HEK293 (cell line): ENCODE measurements around the gene PPEF1.

Experiments
- GLIS2 ChIP-seq: fragments of 450-650 bp; formaldehyde crosslinking; IDR thresholded peaks from 2 replicates; pipeline ENCODE4 v1.5.1; 2016; ENCODE audit warnings: missing biosample characterization, missing genetic modification characterization
- KLF7 ChIP-seq: fragments of 450-650 bp; formaldehyde crosslinking; IDR thresholded peaks from 2 replicates; pipeline ENCODE4 v1.5.1; 2016; ENCODE audit warnings: missing biosample characterization, missing genetic modification characterization, borderline replicate concordance
- KLF9 ChIP-seq: fragments of 450-650 bp; formaldehyde crosslinking; IDR thresholded peaks from 2 replicates; pipeline ENCODE4 v1.5.1; 2016; ENCODE audit warnings: missing biosample characterization, missing genetic modification characterization, low read depth
- SCRT2 ChIP-seq: fragments of 450-650 bp; formaldehyde crosslinking; IDR thresholded peaks from 2 replicates; pipeline ENCODE4 v1.5.1; 2016; ENCODE audit warnings: missing biosample characterization, missing genetic modification characterization
- SP3 ChIP-seq: fragments of 450-650 bp; formaldehyde crosslinking; IDR thresholded peaks from 2 replicates; pipeline ENCODE4 v1.5.1; 2016; ENCODE audit warnings: missing biosample characterization, missing genetic modification characterization
- TRIM28 ChIP-seq: IDR thresholded peaks from 2 replicates; pipeline ENCODE4 v1.6.1; 2011; ENCODE audit warnings: low read length, control low read depth, borderline replicate concordance
- YY2 ChIP-seq: fragments of 450-650 bp; formaldehyde crosslinking; IDR thresholded peaks from 2 replicates; pipeline ENCODE4 v1.5.1; 2016; ENCODE audit warnings: missing biosample characterization, missing genetic modification characterization
- ZBTB17 ChIP-seq: fragments of 450-650 bp; formaldehyde crosslinking; IDR thresholded peaks from 2 replicates; pipeline ENCODE4 v1.5.1; 2016; ENCODE audit warnings: missing biosample characterization, missing genetic modification characterization
- ZFHX2 ChIP-seq: fragments of 450-650 bp; formaldehyde crosslinking; conservative IDR thresholded peaks from 2 replicates; pipeline ENCODE4 v1.5.1; 2016; ENCODE audit warnings: missing biosample characterization, missing genetic modification characterization
- ZNF335 ChIP-seq: fragments of 450-650 bp; formaldehyde crosslinking; conservative IDR thresholded peaks from 2 replicates; pipeline ENCODE4 v1.5.1; 2016; ENCODE audit warnings: missing biosample characterization, missing genetic modification characterization
- ZNF404 ChIP-seq: fragments of 450-650 bp; formaldehyde crosslinking; IDR thresholded peaks from 2 replicates; pipeline ENCODE4 v1.5.1; 2017; ENCODE audit warnings: missing biosample characterization, missing genetic modification characterization
- ZNF426 ChIP-seq: fragments of 450-650 bp; formaldehyde crosslinking; IDR thresholded peaks from 2 replicates; pipeline ENCODE4 v1.5.1; 2017; ENCODE audit warnings: missing biosample characterization, missing genetic modification characterization, mild to moderate bottlenecking, inconsistent platforms, moderate library complexity
- ZNF510 ChIP-seq: fragments of 450-650 bp; formaldehyde crosslinking; IDR thresholded peaks from 2 replicates; pipeline ENCODE4 v1.5.1; 2018; ENCODE audit warnings: mild to moderate bottlenecking, missing genetic modification characterization, missing biosample characterization; ENCODE audit not compliant: insufficient replicate concordance
- ZNF558 ChIP-seq: fragments of 450-650 bp; formaldehyde crosslinking; IDR thresholded peaks from 2 replicates; pipeline ENCODE4 v1.5.1; 2016; ENCODE audit warnings: missing biosample characterization, missing genetic modification characterization
- ZNF624 ChIP-seq: fragments of 450-650 bp; formaldehyde crosslinking; IDR thresholded peaks from 2 replicates; pipeline ENCODE4 v1.5.1; 2017; ENCODE audit warnings: missing biosample characterization, missing genetic modification characterization
- ZNF660 ChIP-seq: fragments of 450-650 bp; IDR thresholded peaks from 2 replicates; pipeline ENCODE4 v1.5.1; 2018; ENCODE audit warnings: missing biosample characterization, mild to moderate bottlenecking, missing genetic modification characterization
- ZNF664 ChIP-seq: fragments of 450-650 bp; formaldehyde crosslinking; IDR thresholded peaks from 2 replicates; pipeline ENCODE4 v1.5.1; 2016; ENCODE audit warnings: missing biosample characterization, missing genetic modification characterization
- ZNF670 ChIP-seq: fragments of 450-650 bp; formaldehyde crosslinking; IDR thresholded peaks from 2 replicates; pipeline ENCODE4 v1.5.1; 2016; ENCODE audit warnings: missing biosample characterization, missing genetic modification characterization, low read depth
- ZNF785 ChIP-seq: fragments of 450-650 bp; formaldehyde crosslinking; IDR thresholded peaks from 2 replicates; pipeline ENCODE4 v1.5.1; 2016; ENCODE audit warnings: missing biosample characterization, missing genetic modification characterization
- ZNF791 ChIP-seq: fragments of 450-650 bp; formaldehyde crosslinking; IDR thresholded peaks from 2 replicates; pipeline ENCODE4 v1.5.1; 2016; ENCODE audit warnings: missing biosample characterization, missing genetic modification characterization
- ZNF837 ChIP-seq: fragments of 450-650 bp; formaldehyde crosslinking; IDR thresholded peaks from 2 replicates; pipeline ENCODE4 v1.5.1; 2016; ENCODE audit warnings: missing biosample characterization, missing genetic modification characterization
- TF ChIP-seq, protein P1 (sequence below): fragments of 450-650 bp; formaldehyde crosslinking; IDR thresholded peaks from 2 replicates; pipeline ENCODE4 v1.5.1; 2016; ENCODE audit warnings: missing biosample characterization, missing genetic modification characterization
- TF ChIP-seq, protein P2 (sequence below): IDR thresholded peaks from 2 replicates; pipeline ENCODE4 v1.6.1; 2011; ENCODE audit warnings: mild to moderate bottlenecking, low read depth, low read length, borderline replicate concordance
- TF ChIP-seq, protein P3 (sequence below): fragments of 450-650 bp; formaldehyde crosslinking; IDR thresholded peaks from 2 replicates; pipeline ENCODE4 v1.5.1; 2016; ENCODE audit warnings: missing biosample characterization, missing genetic modification characterization
- TF ChIP-seq, protein P4 (sequence below): fragments of 450-650 bp; formaldehyde crosslinking; IDR thresholded peaks from 2 replicates; pipeline ENCODE4 v1.5.1; 2016; ENCODE audit warnings: missing biosample characterization, missing genetic modification characterization
- TF ChIP-seq, protein P5 (sequence below): fragments of 450-650 bp; formaldehyde crosslinking; IDR thresholded peaks from 2 replicates; pipeline ENCODE4 v1.5.1; 2017; ENCODE audit warnings: missing biosample characterization, missing genetic modification characterization
- TF ChIP-seq, protein P6 (sequence below): fragments of 450-650 bp; formaldehyde crosslinking; IDR thresholded peaks from 2 replicates; pipeline ENCODE4 v1.5.1; 2016; ENCODE audit warnings: missing biosample characterization, missing genetic modification characterization, borderline replicate concordance

Gene PPEF1

DNA sequence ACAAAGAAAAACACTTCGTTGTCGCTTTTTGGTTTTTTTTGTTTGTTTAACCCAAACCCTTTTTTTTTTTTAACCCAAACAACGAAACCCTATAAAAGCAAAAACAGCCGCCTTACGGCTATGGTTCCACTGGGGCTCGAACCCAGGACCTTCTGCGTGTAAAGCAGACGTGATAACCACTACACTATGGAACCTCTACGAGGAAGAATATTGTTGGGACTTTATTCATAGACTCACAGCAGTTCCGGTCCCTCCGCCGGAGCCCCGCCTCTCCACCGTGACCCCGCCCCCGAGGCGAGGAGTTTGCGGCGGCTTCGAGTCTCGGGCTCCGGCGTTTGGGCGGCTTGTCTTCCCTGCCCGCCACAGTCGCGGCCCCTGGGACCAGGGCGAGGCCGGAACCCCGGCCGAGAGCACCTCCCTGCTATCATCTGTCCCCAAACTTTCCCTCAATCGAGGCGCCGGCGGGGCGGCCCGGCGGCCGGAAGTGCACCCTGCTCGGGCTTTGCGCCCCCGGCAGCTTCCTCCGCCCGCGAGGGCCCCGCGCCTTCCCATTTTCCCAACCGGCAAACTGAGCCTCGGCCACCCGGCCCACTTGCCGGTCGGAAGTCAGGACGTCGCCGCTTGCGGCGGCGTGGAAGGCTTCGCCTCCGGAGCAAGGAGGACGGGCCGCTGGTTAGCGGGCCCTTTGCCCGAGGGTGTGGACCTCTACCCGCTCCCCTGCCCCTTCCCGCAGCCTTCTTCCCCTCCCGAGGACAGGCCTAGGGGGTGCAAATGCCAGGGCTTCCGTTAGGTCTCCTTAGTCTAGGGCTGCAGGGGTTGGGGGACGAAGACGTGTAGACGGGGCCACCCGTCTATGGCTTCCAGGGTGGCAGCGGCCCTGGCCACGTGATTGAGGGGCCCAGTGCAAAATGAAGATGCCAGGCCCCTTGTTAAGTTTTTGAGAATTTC lies 32.4 kb upstream of the PPEF1 start (continued):
- TF ChIP-seq, protein P1, sequence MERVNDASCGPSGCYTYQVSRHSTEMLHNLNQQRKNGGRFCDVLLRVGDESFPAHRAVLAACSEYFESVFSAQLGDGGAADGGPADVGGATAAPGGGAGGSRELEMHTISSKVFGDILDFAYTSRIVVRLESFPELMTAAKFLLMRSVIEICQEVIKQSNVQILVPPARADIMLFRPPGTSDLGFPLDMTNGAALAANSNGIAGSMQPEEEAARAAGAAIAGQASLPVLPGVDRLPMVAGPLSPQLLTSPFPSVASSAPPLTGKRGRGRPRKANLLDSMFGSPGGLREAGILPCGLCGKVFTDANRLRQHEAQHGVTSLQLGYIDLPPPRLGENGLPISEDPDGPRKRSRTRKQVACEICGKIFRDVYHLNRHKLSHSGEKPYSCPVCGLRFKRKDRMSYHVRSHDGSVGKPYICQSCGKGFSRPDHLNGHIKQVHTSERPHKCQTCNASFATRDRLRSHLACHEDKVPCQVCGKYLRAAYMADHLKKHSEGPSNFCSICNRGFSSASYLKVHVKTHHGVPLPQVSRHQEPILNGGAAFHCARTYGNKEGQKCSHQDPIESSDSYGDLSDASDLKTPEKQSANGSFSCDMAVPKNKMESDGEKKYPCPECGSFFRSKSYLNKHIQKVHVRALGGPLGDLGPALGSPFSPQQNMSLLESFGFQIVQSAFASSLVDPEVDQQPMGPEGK (tag by site-specific recombination): peak; percentile 67
- TF ChIP-seq ZBTB17 (tag by site-specific recombination) (peak; percentile 57; the same call in 1 of the 2 replicates), ZFHX2 (tag by site-specific recombination) (peak; percentile 36), ZNF558 (tag by site-specific recombination) (peak; percentile 62; the same call in 1 of the 2 replicates), SCRT2 (tag by site-specific recombination) (no peak), TRIM28 (peak; percentile 47; the same call in 1 of the 2 replicates), ZNF660 (tag by site-specific recombination) (peak; percentile 80), YY2 (tag by site-specific recombination) (0 out of 2 replicates have a peak, but pooled peaks have one; percentile 20), ZNF837 (no peak), ZNF426 (no peak), ZNF791 (tag by site-specific recombination) (no peak), KLF7 (tag by site-specific recombination) (no peak; the same call in 1 of the 2 replicates), SP3 (tag by site-specific recombination) (peak; percentile 71), ZNF624 (no peak), GLIS2 (tag by site-specific recombination) (peak; percentile 34; the same call in 1 of the 2 replicates), ZNF785 (no peak), ZNF670 (tag by site-specific recombination) (no peak), ZNF510 (tag by site-specific recombination) (no peak), ZNF335 (tag by site-specific recombination) (peak; percentile 81), ZNF404 (tag by site-specific recombination) (no peak), ZNF664 (tag by site-specific recombination) (no peak), KLF9 (tag by site-specific recombination) (peak; percentile 81)
- TF ChIP-seq, protein P2, sequence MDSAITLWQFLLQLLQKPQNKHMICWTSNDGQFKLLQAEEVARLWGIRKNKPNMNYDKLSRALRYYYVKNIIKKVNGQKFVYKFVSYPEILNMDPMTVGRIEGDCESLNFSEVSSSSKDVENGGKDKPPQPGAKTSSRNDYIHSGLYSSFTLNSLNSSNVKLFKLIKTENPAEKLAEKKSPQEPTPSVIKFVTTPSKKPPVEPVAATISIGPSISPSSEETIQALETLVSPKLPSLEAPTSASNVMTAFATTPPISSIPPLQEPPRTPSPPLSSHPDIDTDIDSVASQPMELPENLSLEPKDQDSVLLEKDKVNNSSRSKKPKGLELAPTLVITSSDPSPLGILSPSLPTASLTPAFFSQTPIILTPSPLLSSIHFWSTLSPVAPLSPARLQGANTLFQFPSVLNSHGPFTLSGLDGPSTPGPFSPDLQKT: peak; percentile 97
- TF ChIP-seq, protein P3, sequence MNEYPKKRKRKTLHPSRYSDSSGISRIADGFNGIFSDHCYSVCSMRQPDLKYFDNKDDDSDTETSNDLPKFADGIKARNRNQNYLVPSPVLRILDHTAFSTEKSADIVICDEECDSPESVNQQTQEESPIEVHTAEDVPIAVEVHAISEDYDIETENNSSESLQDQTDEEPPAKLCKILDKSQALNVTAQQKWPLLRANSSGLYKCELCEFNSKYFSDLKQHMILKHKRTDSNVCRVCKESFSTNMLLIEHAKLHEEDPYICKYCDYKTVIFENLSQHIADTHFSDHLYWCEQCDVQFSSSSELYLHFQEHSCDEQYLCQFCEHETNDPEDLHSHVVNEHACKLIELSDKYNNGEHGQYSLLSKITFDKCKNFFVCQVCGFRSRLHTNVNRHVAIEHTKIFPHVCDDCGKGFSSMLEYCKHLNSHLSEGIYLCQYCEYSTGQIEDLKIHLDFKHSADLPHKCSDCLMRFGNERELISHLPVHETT (tag by site-specific recombination): peak; percentile 50; the same call in 1 of the 2 replicates
- TF ChIP-seq, protein P4, sequence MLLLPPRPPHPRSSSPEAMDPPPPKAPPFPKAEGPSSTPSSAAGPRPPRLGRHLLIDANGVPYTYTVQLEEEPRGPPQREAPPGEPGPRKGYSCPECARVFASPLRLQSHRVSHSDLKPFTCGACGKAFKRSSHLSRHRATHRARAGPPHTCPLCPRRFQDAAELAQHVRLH: peak; percentile 45; the same call in 1 of the 2 replicates
- TF ChIP-seq, protein P5, sequence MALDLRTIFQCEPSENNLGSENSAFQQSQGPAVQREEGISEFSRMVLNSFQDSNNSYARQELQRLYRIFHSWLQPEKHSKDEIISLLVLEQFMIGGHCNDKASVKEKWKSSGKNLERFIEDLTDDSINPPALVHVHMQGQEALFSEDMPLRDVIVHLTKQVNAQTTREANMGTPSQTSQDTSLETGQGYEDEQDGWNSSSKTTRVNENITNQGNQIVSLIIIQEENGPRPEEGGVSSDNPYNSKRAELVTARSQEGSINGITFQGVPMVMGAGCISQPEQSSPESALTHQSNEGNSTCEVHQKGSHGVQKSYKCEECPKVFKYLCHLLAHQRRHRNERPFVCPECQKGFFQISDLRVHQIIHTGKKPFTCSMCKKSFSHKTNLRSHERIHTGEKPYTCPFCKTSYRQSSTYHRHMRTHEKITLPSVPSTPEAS (tag by site-specific recombination): no peak
- TF ChIP-seq, protein P6, sequence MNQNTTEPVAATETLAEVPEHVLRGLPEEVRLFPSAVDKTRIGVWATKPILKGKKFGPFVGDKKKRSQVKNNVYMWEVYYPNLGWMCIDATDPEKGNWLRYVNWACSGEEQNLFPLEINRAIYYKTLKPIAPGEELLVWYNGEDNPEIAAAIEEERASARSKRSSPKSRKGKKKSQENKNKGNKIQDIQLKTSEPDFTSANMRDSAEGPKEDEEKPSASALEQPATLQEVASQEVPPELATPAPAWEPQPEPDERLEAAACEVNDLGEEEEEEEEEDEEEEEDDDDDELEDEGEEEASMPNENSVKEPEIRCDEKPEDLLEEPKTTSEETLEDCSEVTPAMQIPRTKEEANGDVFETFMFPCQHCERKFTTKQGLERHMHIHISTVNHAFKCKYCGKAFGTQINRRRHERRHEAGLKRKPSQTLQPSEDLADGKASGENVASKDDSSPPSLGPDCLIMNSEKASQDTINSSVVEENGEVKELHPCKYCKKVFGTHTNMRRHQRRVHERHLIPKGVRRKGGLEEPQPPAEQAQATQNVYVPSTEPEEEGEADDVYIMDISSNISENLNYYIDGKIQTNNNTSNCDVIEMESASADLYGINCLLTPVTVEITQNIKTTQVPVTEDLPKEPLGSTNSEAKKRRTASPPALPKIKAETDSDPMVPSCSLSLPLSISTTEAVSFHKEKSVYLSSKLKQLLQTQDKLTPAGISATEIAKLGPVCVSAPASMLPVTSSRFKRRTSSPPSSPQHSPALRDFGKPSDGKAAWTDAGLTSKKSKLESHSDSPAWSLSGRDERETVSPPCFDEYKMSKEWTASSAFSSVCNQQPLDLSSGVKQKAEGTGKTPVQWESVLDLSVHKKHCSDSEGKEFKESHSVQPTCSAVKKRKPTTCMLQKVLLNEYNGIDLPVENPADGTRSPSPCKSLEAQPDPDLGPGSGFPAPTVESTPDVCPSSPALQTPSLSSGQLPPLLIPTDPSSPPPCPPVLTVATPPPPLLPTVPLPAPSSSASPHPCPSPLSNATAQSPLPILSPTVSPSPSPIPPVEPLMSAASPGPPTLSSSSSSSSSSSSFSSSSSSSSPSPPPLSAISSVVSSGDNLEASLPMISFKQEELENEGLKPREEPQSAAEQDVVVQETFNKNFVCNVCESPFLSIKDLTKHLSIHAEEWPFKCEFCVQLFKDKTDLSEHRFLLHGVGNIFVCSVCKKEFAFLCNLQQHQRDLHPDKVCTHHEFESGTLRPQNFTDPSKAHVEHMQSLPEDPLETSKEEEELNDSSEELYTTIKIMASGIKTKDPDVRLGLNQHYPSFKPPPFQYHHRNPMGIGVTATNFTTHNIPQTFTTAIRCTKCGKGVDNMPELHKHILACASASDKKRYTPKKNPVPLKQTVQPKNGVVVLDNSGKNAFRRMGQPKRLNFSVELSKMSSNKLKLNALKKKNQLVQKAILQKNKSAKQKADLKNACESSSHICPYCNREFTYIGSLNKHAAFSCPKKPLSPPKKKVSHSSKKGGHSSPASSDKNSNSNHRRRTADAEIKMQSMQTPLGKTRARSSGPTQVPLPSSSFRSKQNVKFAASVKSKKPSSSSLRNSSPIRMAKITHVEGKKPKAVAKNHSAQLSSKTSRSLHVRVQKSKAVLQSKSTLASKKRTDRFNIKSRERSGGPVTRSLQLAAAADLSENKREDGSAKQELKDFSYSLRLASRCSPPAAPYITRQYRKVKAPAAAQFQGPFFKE (tag by site-specific recombination): no peak
